Psoas muscle (tissue), 8 donors: ENCODE measurements around the gene SUMO4. TPM values are rescaled to one million over a fixed set of nuclear protein-coding genes. Genes with fewer than 3 reads are reported as not detected.

Experiments used
- ATAC-seq, 4 donors: fragments of 200-7000 bp; cut with Tn5 transposase; one replicate each; pipeline ENCODE4 v1.9.1; 2020; ENCODE audit warnings: moderate library complexity in 3 of 4, mild to moderate bottlenecking in 2 of 4
- DNase-seq, 2 donors: peaks; one replicate each; pipeline ENCODE4 v3.0.0-alpha.2; 2020
- H3K27ac ChIP-seq: fragments of 200-600 bp; one replicate; pipeline ENCODE4 v1.8.0; 2022
- H3K27me3 ChIP-seq, 3 donors: fragments of 200-600 bp in 1 of 3; one replicate each; pipeline versions ENCODE4 v1.6.1 to v1.8.0; 2013 to 2022; ENCODE audit warnings: low read length in 2 of 3, mild to moderate bottlenecking in 2 of 3, moderate library complexity in 1 of 3; ENCODE audit not compliant: insufficient read depth in 3 of 3
- H3K36me3 ChIP-seq, 2 donors: fragments of 200-600 bp in 1 of 2; one replicate each; pipeline versions ENCODE4 v1.6.1 to v1.8.0; 2013 to 2022; ENCODE audit warnings: low read depth in 1 of 2, mild to moderate bottlenecking in 1 of 2, moderate library complexity in 1 of 2; ENCODE audit not compliant: insufficient read depth in 1 of 2
- H3K4me1 ChIP-seq: fragments of 200-600 bp; one replicate; pipeline ENCODE4 v1.8.0; 2022
- H3K4me3 ChIP-seq: fragments of 200-600 bp; one replicate; pipeline ENCODE4 v1.8.0; 2022; ENCODE audit warnings: mild to moderate bottlenecking
- H3K9me3 ChIP-seq: fragments of 200-600 bp; one replicate; pipeline ENCODE4 v1.8.0; 2022
- WGBS, 3 donors: extraction: QIAGEN DNeasy Blood & Tissue Kit; methylation state at CpG; one replicate each; pipeline versions ENCODE4 v1.1.6 to v1.1.7; 2013; 5-methylcytosine and 5-hydroxymethylcytosine counted together
- intact Hi-C, 2 donors: fragments of 100-400 bp; cut with DNase I; formaldehyde crosslinking; loops; one replicate each; pipeline versions ENCODE4 v1.11.0 to v1.14.2; 2022
- polyA plus RNA-seq, 3 donors: library from polyadenylated mRNA; stranded (reverse); fragments of 200-250 nt; gene quantifications; one replicate each; pipeline ENCODE4 v1.2.3, GENCODE V29; 2013
- total RNA-seq, 4 donors: library from RNA; stranded (reverse); fragmentation: NEBNext Ultra II Directional in 2 of 4; extraction: Animal tissue kit (Norgen Biotek cat#: 25700) in 2 of 4; gene quantifications; one replicate each; pipeline versions ENCODE4 v1.2.1 to v1.2.4, GENCODE V29; 2021 to 2023
- TF ChIP-seq, protein P1 (sequence below): fragments of 200-600 bp; IDR thresholded peaks from one replicate; pipeline ENCODE4 v1.8.0; 2022; ENCODE audit warnings: antibody characterized with exemption
- donor health status: healthy with polysubstance abuse.
- donor health status: DM: no; HTN: no; CAD: no; lungs with moderate emphysema.
- donor health status: Bipolar disorder and iron deficiency.
- donor health status: healthy.
- donor health status: DM: yes; HTN: yes; CAD: no.
- donor health status: DM: no; HTN: no; CAD: no.
- donor health status: DM: no; HTN: no; CAD: no.
- donor health status: DM: yes; HTN: yes; CAD: no.

SUMO4 gene
- total and polyA plus RNA-seq, 7 donors = 0.16 to 0.42 (median 0.32) TPM; not detected in 2

DNA sequence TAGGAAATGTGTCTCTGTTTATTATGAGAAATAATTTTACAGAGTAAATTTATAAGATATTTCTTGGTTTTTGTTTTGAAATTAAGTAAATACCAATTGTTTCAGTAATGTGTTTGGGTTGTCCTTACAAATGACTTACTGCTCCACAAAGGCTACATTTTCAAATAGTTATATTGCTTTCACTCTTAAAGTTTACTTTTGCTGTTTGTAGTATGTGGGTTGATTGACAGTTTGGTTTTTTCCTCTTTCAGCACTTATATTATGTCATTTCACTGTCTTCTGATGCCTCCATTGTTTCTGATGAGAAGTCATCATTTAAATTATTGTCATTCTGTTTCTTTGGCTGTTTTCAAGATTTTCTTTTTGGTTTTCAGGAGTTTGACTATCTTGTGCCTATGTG, 34.9 kb upstream of the SUMO4 start:
- Histone ChIP-seq H3K27me3 (no peaks in the 10 kb centered on the region), H3K27ac (no peak overlapping the region), H3K4me1 (peaks cover 26% of the 10 kb centered on the region), H3K9me3 (no peaks in the 10 kb centered on the region), H3K36me3 (peaks cover 0 to 5% of the 10 kb centered on the region in 2 donors), H3K4me3 (no peak overlapping the region)
- TF ChIP-seq, protein P1, sequence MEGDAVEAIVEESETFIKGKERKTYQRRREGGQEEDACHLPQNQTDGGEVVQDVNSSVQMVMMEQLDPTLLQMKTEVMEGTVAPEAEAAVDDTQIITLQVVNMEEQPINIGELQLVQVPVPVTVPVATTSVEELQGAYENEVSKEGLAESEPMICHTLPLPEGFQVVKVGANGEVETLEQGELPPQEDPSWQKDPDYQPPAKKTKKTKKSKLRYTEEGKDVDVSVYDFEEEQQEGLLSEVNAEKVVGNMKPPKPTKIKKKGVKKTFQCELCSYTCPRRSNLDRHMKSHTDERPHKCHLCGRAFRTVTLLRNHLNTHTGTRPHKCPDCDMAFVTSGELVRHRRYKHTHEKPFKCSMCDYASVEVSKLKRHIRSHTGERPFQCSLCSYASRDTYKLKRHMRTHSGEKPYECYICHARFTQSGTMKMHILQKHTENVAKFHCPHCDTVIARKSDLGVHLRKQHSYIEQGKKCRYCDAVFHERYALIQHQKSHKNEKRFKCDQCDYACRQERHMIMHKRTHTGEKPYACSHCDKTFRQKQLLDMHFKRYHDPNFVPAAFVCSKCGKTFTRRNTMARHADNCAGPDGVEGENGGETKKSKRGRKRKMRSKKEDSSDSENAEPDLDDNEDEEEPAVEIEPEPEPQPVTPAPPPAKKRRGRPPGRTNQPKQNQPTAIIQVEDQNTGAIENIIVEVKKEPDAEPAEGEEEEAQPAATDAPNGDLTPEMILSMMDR = no peak
- intact Hi-C loops = no loop called here
- ATAC-seq = no peak
- DNase-seq = no peak

DNA sequence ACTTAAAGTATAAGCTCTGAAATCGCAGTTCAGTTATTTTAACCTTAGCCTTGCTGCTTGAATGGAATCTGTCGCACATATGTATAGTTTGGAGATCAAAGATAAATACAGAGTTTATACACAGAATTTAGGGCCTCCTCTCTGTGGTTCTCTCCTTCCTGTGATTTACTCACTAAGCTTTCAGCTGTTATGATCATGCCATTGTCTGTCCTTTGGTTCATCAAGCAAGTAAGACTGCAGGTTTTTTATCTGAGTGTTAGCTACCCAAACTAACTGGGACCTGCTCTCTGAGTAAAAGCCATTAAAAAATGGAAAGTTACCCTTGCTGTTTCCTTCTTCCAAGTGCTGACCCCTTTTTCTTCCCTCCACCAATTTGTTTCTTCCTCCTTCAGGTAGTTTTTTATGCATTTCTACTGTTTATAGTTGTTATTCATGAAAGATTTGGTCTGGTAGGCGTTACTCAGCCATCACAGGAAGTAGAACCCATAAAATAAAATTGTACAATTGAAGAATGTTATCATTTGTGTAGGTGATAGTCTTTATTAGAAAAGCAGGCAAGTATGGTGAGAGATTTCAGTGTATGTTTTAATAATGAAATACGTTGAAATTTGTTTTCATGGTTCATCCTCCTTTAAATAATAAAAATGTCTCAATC, 33.7 kb upstream of the SUMO4 start:
- DNase-seq (no peak), ATAC-seq (no peak)
- no peak overlapping the region for H3K27ac ChIP-seq
- intact Hi-C loops = no loop called here
- peaks cover 0 to 7% of the 10 kb centered on the region in 2 donors for H3K36me3 ChIP-seq
- TF ChIP-seq, protein P1 = no peak
- H3K9me3 ChIP-seq = no peaks in the 10 kb centered on the region
- no peak overlapping the region for H3K4me3 ChIP-seq
- peaks cover 26% of the 10 kb centered on the region for H3K4me1 ChIP-seq
- H3K27me3 ChIP-seq = no peaks in the 10 kb centered on the region
- 91 to 95% (median 95%) methylated on average over 4 of the region's 4 CpGs for WGBS, 3 donors

DNA sequence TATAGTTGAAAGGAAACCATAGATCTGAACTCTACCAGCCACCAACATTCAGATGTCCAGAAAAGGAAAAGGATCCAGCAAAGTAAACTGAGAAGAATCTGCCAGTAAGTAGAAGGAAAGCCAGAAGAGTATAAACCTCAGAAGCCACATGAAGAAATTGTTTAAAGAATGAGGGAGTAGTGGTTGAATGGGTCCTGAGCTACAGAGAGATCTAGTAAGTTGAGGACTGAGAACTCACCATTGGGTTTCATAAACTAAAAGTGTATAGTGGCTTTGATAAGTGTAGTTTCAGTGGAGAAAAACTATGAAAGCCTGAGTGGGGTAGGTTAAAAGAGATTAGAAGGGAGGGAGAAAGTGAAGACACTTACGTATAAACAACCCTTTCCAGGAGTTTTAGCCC, 32.0 kb upstream of the SUMO4 start:
- H3K9me3 ChIP-seq = no peaks in the 10 kb centered on the region
- intact Hi-C loops = no loop called here
- no peak overlapping the region for H3K4me3 ChIP-seq
- H3K27ac ChIP-seq = no peak overlapping the region
- H3K36me3 ChIP-seq = peaks cover 0 to 13% of the 10 kb centered on the region in 2 donors
- ATAC-seq (no peak), DNase-seq (no peak)
- peaks cover 26% of the 10 kb centered on the region for H3K4me1 ChIP-seq
- 73 to 79% (median 78%) methylated on average over 1 of the region's 1 CpG for WGBS, 3 donors
- TF ChIP-seq, protein P1 = no peak
- no peaks in the 10 kb centered on the region for H3K27me3 ChIP-seq

- TF ChIP-seq, protein P1 = no peak
- no peak for ATAC-seq
Observed at GRCh38 chr6:149371154-149371553, 28.9 kb upstream of the SUMO4 start.

DNA sequence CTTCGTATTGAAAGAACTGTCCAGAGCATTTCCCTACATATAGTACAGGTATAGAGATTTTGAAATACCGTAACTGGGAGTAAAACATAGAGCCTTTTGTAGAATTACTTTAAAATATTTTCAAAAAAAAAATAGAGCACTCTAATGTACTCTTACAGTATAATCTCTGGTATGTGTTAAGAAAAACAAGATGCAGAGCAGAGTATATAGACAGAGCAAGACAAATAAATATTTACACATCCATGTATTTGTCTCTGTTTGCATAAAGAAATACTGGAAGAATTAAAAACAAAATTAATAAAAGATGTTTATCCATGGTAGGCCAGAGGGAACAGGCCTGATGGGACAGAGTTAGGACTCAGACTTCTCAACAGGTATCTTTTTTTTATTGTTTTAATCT, 28.0 kb upstream of the SUMO4 start:
- Histone ChIP-seq H3K36me3 (peaks cover 0 to 23% of the 10 kb centered on the region in 2 donors), H3K4me1 (peaks cover 18% of the 10 kb centered on the region), H3K27ac (no peak overlapping the region), H3K9me3 (no peaks in the 10 kb centered on the region), H3K27me3 (no peaks in the 10 kb centered on the region), H3K4me3 (no peak overlapping the region)
- DNase-seq = no peak
- 49 to 99% (median 98%) methylated on average over 2 of the region's 2 CpGs for WGBS, 3 donors
- TF ChIP-seq, protein P1 = no peak
- ATAC-seq = no peak
- intact Hi-C loops = no loop called here

More at GRCh38 chr6:149371154-149371553, 28.9 kb upstream of the SUMO4 start:
- DNase-seq = no peak
- intact Hi-C loops = no loop called here
- Histone ChIP-seq H3K4me3 (no peak overlapping the region), H3K27me3 (no peaks in the 10 kb centered on the region), H3K36me3 (peaks cover 0 to 23% of the 10 kb centered on the region in 2 donors), H3K4me1 (peaks cover 20% of the 10 kb centered on the region), H3K9me3 (no peaks in the 10 kb centered on the region), H3K27ac (no peak overlapping the region)
